PC-3 (cell line): Measurements from ENCODE around the gene GABRG2.

Source experiments
- CTCF ChIP-seq: fragments of 300-600 bp; sonication (generic); conservative IDR thresholded peaks from 2 replicates; pipeline ENCODE4 v1.5.1; 2017; ENCODE audit warnings: antibody characterized with exemption, low read depth, mild to moderate bottlenecking, low read length
- EZH2 ChIP-seq: fragments of 300-600 bp; sonication (generic); IDR thresholded peaks from one replicate; pipeline ENCODE4 v1.6.1; 2017; ENCODE audit warnings: antibody characterized with exemption, mild to moderate bottlenecking, low read length; ENCODE audit not compliant: unreplicated experiment
- EZH2phosphoT487 ChIP-seq: fragments of 300-600 bp; sonication (generic); IDR thresholded peaks from 2 replicates; pipeline ENCODE4 v1.6.1; 2018; ENCODE audit warnings: mild to moderate bottlenecking, antibody characterized with exemption, low read length, borderline replicate concordance

- TF ChIP-seq CTCF (no peak), EZH2 (no peak), EZH2phosphoT487 (no peak)
Measured at GRCh38 chr5:162193012-162193411, 125.4 kb downstream of the GABRG2 start.
